Endothelial cell of umbilical vein (primary cell): ENCODE measurements around the gene SLC35A3.

Experiments
- CTCF ChIP-seq, 2 donors: IDR thresholded peaks; 1 replicate in 1 of 2; 2 replicates in 1 of 2; pipeline ENCODE4 v1.5.1; 2011; ENCODE audit warnings: low read length in 2 of 2, mild to moderate bottlenecking in 2 of 2, moderate library complexity in 2 of 2, control low read depth in 1 of 2, inconsistent platforms in 1 of 2, low read depth in 1 of 2; ENCODE audit not compliant: insufficient read depth in 1 of 2; ENCODE audit errors: extremely low read depth in 1 of 2
- EZH2 ChIP-seq: IDR thresholded peaks from 2 replicates; pipeline ENCODE4 v1.6.1; 2012; ENCODE audit warnings: borderline replicate concordance, low read depth, mild to moderate bottlenecking, moderate library complexity, low read length, inconsistent platforms; ENCODE audit not compliant: severe bottlenecking
- MAX ChIP-seq: IDR thresholded peaks from 2 replicates; pipeline ENCODE4 v1.6.1; 2011; ENCODE audit not compliant: insufficient read depth, insufficient read length
- MYC ChIP-seq: IDR thresholded peaks from one replicate; pipeline ENCODE4 v1.6.1; 2011; ENCODE audit warnings: mild to moderate bottlenecking, low read depth, low read length
- POLR2A ChIP-seq: IDR thresholded peaks from 2 replicates; pipeline ENCODE4 v1.6.1; 2012; ENCODE audit warnings: low read depth, mild to moderate bottlenecking, control low read depth, low read length
- POLR2AphosphoS5 ChIP-seq: IDR thresholded peaks from 2 replicates; pipeline ENCODE4 v1.6.1; 2012; ENCODE audit warnings: low read depth, mild to moderate bottlenecking, control low read depth, low read length, moderate library complexity; ENCODE audit not compliant: insufficient read depth

GRCh38 chr1:100023482-100023881 lies 53.7 kb downstream of the SLC35A3 start:
- TF ChIP-seq POLR2A = no peak
- TF ChIP-seq CTCF (IDR thresholded peaks at IDR 0.05; ENCODE audit: extremely low read depth in 1 of 2, insufficient read depth in 1 of 2, low read depth in 1 of 2, low read length in 2 of 2) = no peak
- TF ChIP-seq EZH2 = no peak
- TF ChIP-seq POLR2AphosphoS5 = no peak
- no peak for TF ChIP-seq MAX
- no peak for TF ChIP-seq MYC
